HCT116 (cell line): ENCODE data around the gene SF3B1. TPM values are rescaled to one million over a fixed set of nuclear protein-coding genes. Genes with fewer than 3 reads are reported as not detected.

Experiments
- ATAC-seq: fragments of 200-7000 bp; cut with Tn5 transposase; 2 replicates; pipeline ENCODE4 v1.9.1; 2020; ENCODE audit warnings: mild to moderate bottlenecking, moderate library complexity
- BruUV-seq: library from RNA; stranded (reverse); fragments of 400-500 nt; replicated peaks from 2 replicates; lab custom pipeline; 2021; lab: Mats Ljungman, UMichigan
- CTCF ChIA-PET: fragments of 300-600 bp; sonication (Branson Sonifier 250); formaldehyde crosslinking; loops from one replicate; lab custom pipeline; 2021; ENCODE audit warnings: antibody characterized with exemption; lab: Charles Lee
- POLR2A ChIA-PET: fragments of 300-600, 350-600 bp; sonication (Branson Sonifier 250); formaldehyde crosslinking; loops from one replicate; lab custom pipeline; 2021; ENCODE audit warnings: antibody characterized with exemption; lab: Charles Lee
- RAD21 ChIA-PET, 2 experiments: fragments of 300-600 bp; sonication (Branson Sonifier 250); formaldehyde crosslinking; loops; one replicate each; lab custom pipeline; 2023; ENCODE audit warnings: low total read pairs in 2 of 2; ENCODE audit not compliant: uncharacterized antibody in 2 of 2, unreplicated experiment in 2 of 2, low non-redundant PET in 1 of 2; lab: Charles Lee
- DNase-seq: peaks from one replicate; pipeline ENCODE4 v3.0.0-alpha.2; 2010; ENCODE audit warnings: low read depth, low spot score
- H2AFZ ChIP-seq: fragments of 200-600 bp; shearing (Covaris generic), sonication (generic); 2 replicates; pipeline ENCODE4 v1.6.1; 2017; ENCODE audit warnings: low read depth, mixed run types, mixed read lengths, antibody characterized with exemption, low read length; ENCODE audit not compliant: poor library complexity, severe bottlenecking
- H3K27ac ChIP-seq: 2 replicates; pipeline ENCODE4 v1.5.1; 2012; ENCODE audit warnings: low read depth, low read length
- H3K27me3 ChIP-seq: fragments of 200-600 bp; sonication (generic); 2 replicates; pipeline ENCODE4 v1.6.1; 2016; ENCODE audit warnings: mixed run types, low read length, mixed read lengths; ENCODE audit not compliant: insufficient read depth
- H3K36me3 ChIP-seq, 2 experiments: fragments of 200-500 bp in 1 of 2; fragments of 200-600 bp in 1 of 2; sonication (Bioruptor generic) in 1 of 2; sonication (generic) in 1 of 2; 2 replicates each; pipeline versions ENCODE4 v1.5.1 to v1.6.1; 2014 to 2016; ENCODE audit warnings: low read length in 2 of 2, inconsistent platforms in 1 of 2, mixed read lengths in 1 of 2, mixed run types in 1 of 2; ENCODE audit not compliant: insufficient read depth in 2 of 2, control insufficient read depth in 1 of 2
- H3K4me1 ChIP-seq, 2 experiments: fragments of 200-600 bp in 1 of 2; sonication (generic) in 1 of 2; 2 replicates each; pipeline versions ENCODE4 v1.5.1 to v1.6.1; 2012 to 2017; ENCODE audit warnings: low read length in 2 of 2, inconsistent platforms in 1 of 2, mild to moderate bottlenecking in 1 of 2, mixed read lengths in 1 of 2, mixed run types in 1 of 2, moderate library complexity in 1 of 2; ENCODE audit not compliant: insufficient read depth in 2 of 2, control insufficient read depth in 1 of 2
- H3K4me2 ChIP-seq: fragments of 200-600 bp; sonication (generic); 2 replicates; pipeline ENCODE4 v1.6.1; 2017; ENCODE audit warnings: mixed run types, low read length, mixed read lengths
- H3K4me3 ChIP-seq, 2 experiments: fragments of 200-600 bp in 1 of 2; sonication (generic) in 1 of 2; replicated peaks in 1 of 2; 2 replicates each; pipeline ENCODE4 v1.5.1; 2011 to 2016; ENCODE audit warnings: low read length in 2 of 2, control low read depth in 1 of 2, low read depth in 1 of 2, mild to moderate bottlenecking in 1 of 2, mixed read lengths in 1 of 2, mixed run types in 1 of 2
- H3K79me2 ChIP-seq: fragments of 200-600 bp; sonication (generic); 2 replicates; pipeline ENCODE4 v1.6.1; 2017; ENCODE audit warnings: mild to moderate bottlenecking, mixed run types, low read length, moderate library complexity, mixed read lengths; ENCODE audit not compliant: insufficient read depth
- H3K9ac ChIP-seq: fragments of 200-600 bp; sonication (generic); 2 replicates; pipeline ENCODE4 v1.6.1; 2016; ENCODE audit warnings: low read length, mixed read lengths
- H3K9me2 ChIP-seq: fragments of 200-600 bp; sonication (generic), shearing (Covaris generic); 2 replicates; pipeline ENCODE4 v1.6.1; 2017; ENCODE audit warnings: mixed run types, mild to moderate bottlenecking, moderate library complexity; ENCODE audit not compliant: insufficient read depth
- H3K9me3 ChIP-seq, 2 experiments: fragments of 200-500 bp in 1 of 2; fragments of 200-600 bp in 1 of 2; sonication (Bioruptor generic) in 1 of 2; sonication (generic) in 1 of 2; 2 replicates each; pipeline ENCODE4 v1.6.1; 2014 to 2017; ENCODE audit warnings: low read length in 2 of 2, mixed read lengths in 2 of 2, inconsistent platforms in 1 of 2, low read depth in 1 of 2, mild to moderate bottlenecking in 1 of 2, mixed run types in 1 of 2, moderate library complexity in 1 of 2; ENCODE audit not compliant: control insufficient read depth in 1 of 2, insufficient read depth in 1 of 2
- H4K20me1 ChIP-seq: fragments of 200-600 bp; sonication (generic), shearing (Covaris generic); 2 replicates; pipeline ENCODE4 v1.6.1; 2017; ENCODE audit warnings: mixed run types, mild to moderate bottlenecking, moderate library complexity; ENCODE audit not compliant: insufficient read depth
- CBX3 ChIP-seq: IDR thresholded peaks from 2 replicates; pipeline ENCODE4 v1.6.1; 2012; ENCODE audit warnings: low read depth
- CEBPB ChIP-seq: IDR thresholded peaks from 2 replicates; pipeline ENCODE4 v1.6.1; 2012; ENCODE audit warnings: low read depth
- FOSL1 ChIP-seq: IDR thresholded peaks from 2 replicates; pipeline ENCODE4 v1.6.1; 2012; ENCODE audit warnings: low read depth
- POLR2AphosphoS5 ChIP-seq: IDR thresholded peaks from 2 replicates; pipeline ENCODE4 v1.6.1; 2011; ENCODE audit warnings: mild to moderate bottlenecking, low read depth, low read length, moderate library complexity
- ZNF274 ChIP-seq: fragments of 200-500 bp; sonication (Bioruptor generic); IDR thresholded peaks from 2 replicates; pipeline ENCODE4 v1.6.1; 2014; ENCODE audit warnings: mild to moderate bottlenecking, low read depth, low read length, inconsistent platforms
- intact Hi-C: fragments of 100-400 bp; cut with micrococcal nuclease; formaldehyde crosslinking; loops from 2 replicates; pipeline ENCODE4 v1.10.0; 2022
- total RNA-seq: library from RNA; stranded (reverse); gene quantifications from one replicate; pipeline ENCODE4 v1.2.1, GENCODE V29; 2021; ENCODE audit not compliant: unreplicated experiment

SF3B1 gene
- total RNA-seq, 1 experiment from 2014 or later, result 282 TPM

- ATAC-seq (no peak), DNase-seq (no peak)
- H3K79me2 ChIP-seq, result peaks cover 13% of the 10 kb centered on the region; the same call in 1 of the 2 replicates
- no peaks in the 10 kb centered on the region for H3K27me3 ChIP-seq
- no peak overlapping the region for H3K9ac ChIP-seq
- intact Hi-C loops, result no loop called here
- CTCF ChIA-PET, result no interaction called here
- H4K20me1 ChIP-seq, result no peaks in the 10 kb centered on the region; the same call in 1 of the 2 replicates
- H3K9me2 ChIP-seq, result no peaks in the 10 kb centered on the region
- POLR2A ChIA-PET, result no interaction called here
- no peak overlapping the region for H3K4me2 ChIP-seq
- RAD21 ChIA-PET, result no interaction called here
- no peak for TF ChIP-seq CEBPB
- TF ChIP-seq ZNF274, result no peak
- TF ChIP-seq FOSL1, result no peak
- H3K36me3 ChIP-seq, result peaks cover 35 to 38% of the 10 kb centered on the region in 2 experiments
- no peak overlapping the region for H3K4me3 ChIP-seq
- no peak overlapping the region for H2AFZ ChIP-seq
- no peaks in the 10 kb centered on the region for H3K4me1 ChIP-seq
- no peak overlapping the region for H3K27ac ChIP-seq
- no TSS peak for BruUV-seq
- no peaks in the 10 kb centered on the region for H3K9me3 ChIP-seq
Measured at GRCh38 chr2:197391220-197391717, 43.6 kb downstream of the SF3B1 start.

- Histone ChIP-seq H3K9ac (no peak overlapping the region), H3K9me3 (no peaks in the 10 kb centered on the region), H3K79me2 (0 out of 2 replicates have a peak, but pooled peaks cover 5% of the 10 kb centered on the region), H2AFZ (no peak overlapping the region), H3K27me3 (no peaks in the 10 kb centered on the region), H3K9me2 (no peaks in the 10 kb centered on the region), H3K4me3 (no peak overlapping the region), H3K36me3 (peaks cover 15 to 18% of the 10 kb centered on the region in 2 experiments; a peak in 3 of 4 replicates), H4K20me1 (no peaks in the 10 kb centered on the region; the same call in 1 of the 2 replicates), H3K27ac (no peak overlapping the region), H3K4me1 (no peaks in the 10 kb centered on the region), H3K4me2 (no peak overlapping the region)
- no peak for DNase-seq
- POLR2A ChIA-PET, result no interaction called here
- CTCF ChIA-PET, result interaction anchor here (1.5 kb wide), 1 partner anchor 275 kb away, joined by 3 read pairs; no protein-coding TSS in a partner anchor
- RAD21 ChIA-PET, result no interaction called here
- intact Hi-C loops, result loop anchor here (5.0 to 10.0 kb wide), 2 partner anchors 388 to 1094 kb away; no protein-coding TSS in a partner anchor
- BruUV-seq, result no TSS peak
- no peak for TF ChIP-seq CBX3
- TF ChIP-seq POLR2AphosphoS5, result no peak; the same call in 1 of the 2 replicates
- ATAC-seq, result no peak
Measured at GRCh38 chr2:197388866-197389587, 45.8 kb downstream of the SF3B1 start.
